NCI-H510A (cell line): Measurements from ENCODE around the gene PXMP4.

Source experiments
- DNase-seq: peaks from one replicate; lab custom pipeline; 2025; lab: John Stamatoyannopoulos, UW

Gene PXMP4

GRCh38 chr20:33732166-33732970 is 12.3 kb upstream of the PXMP4 start:
- peak; percentile 92 for DNase-seq

- DNase-seq = peak; percentile 92
These were observed 11.6 kb upstream of the PXMP4 start, which contains the start of gene ZNF341 for GRCh38 chr20:33731693-33732165. Gene ZNF341 (plus strand): TSS chr20:33731996. CDS start chr20:33732022, 26 bp downstream.

GRCh38 chr20:33730946-33731692 is 11.0 kb upstream of the PXMP4 start:
- DNase-seq = no peak

GRCh38 chr20:33729101-33729500 is 9.0 kb upstream of the PXMP4 start:
- DNase-seq = no peak

GRCh38 chr20:33728463-33728862 is 8.4 kb upstream of the PXMP4 start:
- no peak for DNase-seq

GRCh38 chr20:33727806-33728205 is 7.7 kb upstream of the PXMP4 start:
- DNase-seq = no peak

- DNase-seq = no peak
These were observed 7.0 kb upstream of the PXMP4 start for GRCh38 chr20:33727115-33727479.

GRCh38 chr20:33725607-33726264 is 5.6 kb upstream of the PXMP4 start:
- no peak for DNase-seq

- DNase-seq = no peak
These were observed 4.5 kb upstream of the PXMP4 start for GRCh38 chr20:33724439-33725094.

GRCh38 chr20:33721391-33722140 is 1.5 kb upstream of the PXMP4 start:
- no peak for DNase-seq

GRCh38 chr20:33719277-33719988 is 677 bp downstream of the PXMP4 start:
- no peak for DNase-seq

- no peak for DNase-seq
These were observed 3.6 kb downstream of the PXMP4 start for GRCh38 chr20:33716498-33716897.

GRCh38 chr20:33713865-33714367 is 6.2 kb downstream of the PXMP4 start:
- DNase-seq = no peak

GRCh38 chr20:33711446-33711738 is 8.7 kb downstream of the PXMP4 start:
- no peak for DNase-seq

- DNase-seq = no peak
These were observed 9.2 kb downstream of the PXMP4 start for GRCh38 chr20:33710681-33711445.

- no peak for DNase-seq
These were observed 10.1 kb downstream of the PXMP4 start for GRCh38 chr20:33709905-33710541.

- no peak for DNase-seq
These were observed 10.7 kb downstream of the PXMP4 start for GRCh38 chr20:33709398-33709797.

- DNase-seq = no peak
These were observed 12.4 kb downstream of the PXMP4 start for GRCh38 chr20:33707668-33708067.

- no peak for DNase-seq
These were observed 15.7 kb downstream of the PXMP4 start for GRCh38 chr20:33704197-33704924.
